Right lobe of liver (tissue), 6 donors: ENCODE measurements around the gene EZH1. TPM values are rescaled to one million over a fixed set of nuclear protein-coding genes. Genes with fewer than 3 reads are reported as not detected.

Experiments used
- ATAC-seq, 4 donors: fragments of 200-7000 bp; cut with Tn5 transposase; one replicate each; pipeline ENCODE4 v1.9.1; 2020; ENCODE audit warnings: mild to moderate bottlenecking in 4 of 4, moderate library complexity in 4 of 4
- DNase-seq, 3 donors: peaks; one replicate each; pipeline ENCODE4 v3.0.0-alpha.2; 2020
- H3K27ac ChIP-seq, 3 donors: fragments of 200-600 bp; one replicate each; pipeline ENCODE4 v1.8.0; 2022
- H3K27me3 ChIP-seq, 2 donors: fragments of 200-600 bp; one replicate each; pipeline ENCODE4 v1.8.0; 2022
- H3K36me3 ChIP-seq, 4 donors: fragments of 200-600 bp; sonication (generic) in 1 of 4; one replicate each; pipeline versions ENCODE4 v1.5.1 to v1.8.0; 2017 to 2022; ENCODE audit warnings: control low read depth in 1 of 4
- H3K4me1 ChIP-seq, 4 donors: fragments of 200-600 bp; sonication (generic) in 1 of 4; one replicate each; pipeline versions ENCODE4 v1.5.1 to v1.8.0; 2017 to 2022; ENCODE audit warnings: control low read depth in 1 of 4
- H3K4me3 ChIP-seq, 3 donors: fragments of 200-600 bp; one replicate each; pipeline ENCODE4 v1.8.0; 2022
- H3K9me3 ChIP-seq, 4 donors: fragments of 200-600 bp; sonication (generic) in 1 of 4; one replicate each; pipeline versions ENCODE4 v1.5.1 to v1.8.0; 2017 to 2022; ENCODE audit warnings: control low read depth in 1 of 4
- CTCF ChIP-seq, 4 donors: fragments of 200-600 bp in 3 of 4; fragments of 450-650 bp in 1 of 4; IDR thresholded peaks; one replicate each; pipeline versions ENCODE4 v1.5.1 to v1.8.0; 2016 to 2022; ENCODE audit warnings: antibody characterized with exemption in 4 of 4, mild to moderate bottlenecking in 2 of 4
- POLR2A ChIP-seq: fragments of 450-650 bp; IDR thresholded peaks from one replicate; pipeline ENCODE4 v1.6.1; 2017; ENCODE audit warnings: antibody characterized with exemption, mild to moderate bottlenecking
- WGBS: methylation state at CpG from one replicate; pipeline ENCODE4 v1.1.6; 2018; ENCODE audit warnings: low coverage, low lambda C conversion rate; ENCODE audit not compliant: insufficient coverage; ENCODE audit errors: missing lambda C conversion rate; 5-methylcytosine and 5-hydroxymethylcytosine counted together
- intact Hi-C, 2 donors: fragments of 100-400 bp; cut with DNase I; formaldehyde crosslinking; loops; one replicate each; pipeline versions ENCODE4 v1.11.2 to v1.14.1; 2022
- total RNA-seq, 6 experiments: library from RNA; depleted of rRNA in 2 of 6; stranded (reverse); fragments of >200 nt in 2 of 6; fragmentation: NEBNext Ultra II Directional in 3 of 6; extraction: Animal tissue kit (Norgen Biotek cat#: 25700) in 3 of 6; gene quantifications; one replicate each; pipeline versions ENCODE4 v1.1.0 to v1.2.4, GENCODE V29; 2016 to 2023
- donor health status: DM: no; HTN: yes; CAD: no.
- donor health status: DM: no; HTN: no; CAD: no.
- donor health status: DM: no; HTN: no; CAD: no.
- donor health status: DM: no; HTN: yes; CAD: no.
- donor health status: DM: no; HTN: yes; CAD: no.

The EZH1 gene
- total RNA-seq, 6 experiments from 2014 or later, result 5.5 to 16.5 (median 10.8) TPM

GRCh38 chr17:42678951-42679491 is 65.8 kb downstream of the EZH1 start:
- no peak for TF ChIP-seq POLR2A
- no peak for TF ChIP-seq CTCF (IDR thresholded peaks at IDR 0.05)
- 7% methylated on average over 10 of the region's 18 CpGs for WGBS
- peaks cover 0 to 5% of the 10 kb centered on the region in 2 donors for H3K27me3 ChIP-seq
- H3K9me3 ChIP-seq, result no peaks in the 10 kb centered on the region
- H3K4me3 ChIP-seq, result peak overlapping the region; percentile 62 to 74 (median 73)
- no peak for ATAC-seq
- peaks cover 0 to 50% (median 9%) of the 10 kb centered on the region in 4 donors for H3K4me1 ChIP-seq
- no peaks in the 10 kb centered on the region for H3K36me3 ChIP-seq
- H3K27ac ChIP-seq, result peak overlapping the region; percentile 85 to 90 (median 87)
- no peak for DNase-seq
- intact Hi-C loops, result no loop called here

GRCh38 chr17:42677921-42678781 is 66.7 kb downstream of the EZH1 start:
- Histone ChIP-seq H3K4me1 (peaks cover 0 to 49% (median 9%) of the 10 kb centered on the region in 4 donors), H3K27ac (peak overlapping the region; percentile 85 to 90 (median 87)), H3K36me3 (peaks cover 0 to 4% (median 2%) of the 10 kb centered on the region in 4 donors), H3K4me3 (peak overlapping the region; percentile 62 to 74 (median 73)), H3K9me3 (no peaks in the 10 kb centered on the region), H3K27me3 (peaks cover 0 to 5% of the 10 kb centered on the region in 2 donors)
- no peak for TF ChIP-seq CTCF (IDR thresholded peaks at IDR 0.05)
- peak; percentile 32 for TF ChIP-seq POLR2A
- peak; percentile 92 to 98 (median 97) for DNase-seq
- WGBS, result 0% methylated on average over 12 of the region's 53 CpGs
- ATAC-seq, result peak; percentile 39 to 69 (median 58)
- intact Hi-C loops, result no loop called here

- peaks cover 0 to 12% (median 4%) of the 10 kb centered on the region in 4 donors for H3K36me3 ChIP-seq
- H3K9me3 ChIP-seq, result no peaks in the 10 kb centered on the region
- TF ChIP-seq CTCF (IDR thresholded peaks at IDR 0.05) (no peak), POLR2A (no peak)
- peak overlapping the region; percentile 85 to 90 (median 87) for H3K27ac ChIP-seq
- H3K4me1 ChIP-seq, result peaks cover 0 to 44% (median 9%) of the 10 kb centered on the region in 4 donors
- intact Hi-C loops, result no loop called here
- H3K4me3 ChIP-seq, result peak overlapping the region; percentile 94 to 97 (median 97)
- 2% methylated on average over 16 of the region's 33 CpGs for WGBS
- ATAC-seq (peak; percentile 73 to 78 (median 78)), DNase-seq (peak; percentile 100)
- H3K27me3 ChIP-seq, result peaks cover 0 to 3% of the 10 kb centered on the region in 2 donors
Measured at GRCh38 chr17:42677012-42677857, 67.6 kb downstream of the EZH1 start.

- H3K9me3 ChIP-seq, result no peaks in the 10 kb centered on the region
- peak within 1 kb of the TSS; percentile 85 to 90 (median 87) for H3K27ac ChIP-seq
- 1% methylated on average over 18 of the region's 51 CpGs for WGBS
- peak within 1 kb of the TSS; percentile 94 to 97 (median 97) for H3K4me3 ChIP-seq
- TF ChIP-seq CTCF (IDR thresholded peaks at IDR 0.05) (peak; percentile 7 to 34 (median 20)), POLR2A (peak; percentile 80)
- H3K36me3 ChIP-seq, result peaks cover 0 to 19% (median 4%) of the 10 kb centered on the region in 4 donors
- ATAC-seq, result no peak
- no peaks in the 10 kb centered on the region for H3K27me3 ChIP-seq
- no peak for DNase-seq
- peaks cover 0 to 38% (median 9%) of the 10 kb centered on the region in 4 donors for H3K4me1 ChIP-seq
- intact Hi-C loops, result no loop called here
Measured at GRCh38 chr17:42676424-42677011, 68.3 kb downstream of the EZH1 start, which contains the start of gene PLEKHH3. TSS of gene PLEKHH3 (minus strand) at chr17:42676994. CDS start at chr17:42676563, 431 bp downstream.
